HepG2 (cell line): ENCODE results near the gene THPO. TPM values are rescaled to one million over a fixed set of nuclear protein-coding genes. Genes with fewer than 3 reads are reported as not detected.

Experiments used
- CREB1 ChIP-seq, 2 experiments: fragments of 450-650 bp in 1 of 2; IDR thresholded peaks; 2 replicates each; pipeline ENCODE4 v1.6.1; 2016 to 2017; ENCODE audit warnings: control low read depth in 1 of 2, mild to moderate bottlenecking in 1 of 2, missing compliant biosample characterization in 1 of 2, missing genetic modification characterization in 1 of 2
- IRX3 ChIP-seq: sonication (generic); formaldehyde crosslinking; IDR thresholded peaks from 2 replicates; pipeline ENCODE4 v1.8.1; 2023; ENCODE audit warnings: mild to moderate bottlenecking, low read depth, missing genetic modification reagents, borderline replicate concordance
- MEF2D ChIP-seq: sonication (generic); formaldehyde crosslinking; IDR thresholded peaks from 2 replicates; pipeline ENCODE4 v1.5.1; 2020; ENCODE audit warnings: mild to moderate bottlenecking, missing genetic modification reagents
- MXD1 ChIP-seq: sonication (generic); formaldehyde crosslinking; IDR thresholded peaks from 2 replicates; pipeline ENCODE4 v1.4.0; 2020; ENCODE audit warnings: mild to moderate bottlenecking, missing genetic modification reagents
- RBM22 ChIP-seq: fragments of 200-400 bp; formaldehyde crosslinking; optimal IDR thresholded peaks from 2 replicates; pipeline ENCODE3; 2017; ENCODE audit warnings: mild to moderate bottlenecking, low read length, moderate library complexity
- ZHX1 ChIP-seq: sonication (generic); formaldehyde crosslinking; IDR thresholded peaks from 2 replicates; pipeline ENCODE4 v1.8.1; 2022; ENCODE audit warnings: low read depth, mild to moderate bottlenecking, missing genetic modification reagents
- ZIK1 ChIP-seq: sonication (generic); formaldehyde crosslinking; IDR thresholded peaks from 2 replicates; pipeline ENCODE4 v1.5.0; 2020; ENCODE audit warnings: mild to moderate bottlenecking, low read depth, missing genetic modification reagents, borderline replicate concordance
- ZNF264 ChIP-seq: sonication (generic); formaldehyde crosslinking; IDR thresholded peaks from 2 replicates; pipeline ENCODE4 v1.4.0; 2020; ENCODE audit warnings: missing genetic modification reagents
- ZNF337 ChIP-seq: sonication (generic); formaldehyde crosslinking; IDR thresholded peaks from 2 replicates; pipeline ENCODE4 v1.5.1; 2020; ENCODE audit warnings: missing genetic modification reagents, low read depth, mild to moderate bottlenecking, borderline replicate concordance
- ZNF546 ChIP-seq: sonication (generic); formaldehyde crosslinking; conservative IDR thresholded peaks from 2 replicates; pipeline ENCODE4 v1.8.1; 2023; ENCODE audit warnings: mild to moderate bottlenecking, missing genetic modification reagents
- ZNF556 ChIP-seq: sonication (generic); formaldehyde crosslinking; IDR thresholded peaks from 2 replicates; pipeline ENCODE4 v1.4.0; 2020; ENCODE audit warnings: mild to moderate bottlenecking, missing genetic modification reagents, borderline replicate concordance
- ZNF597 ChIP-seq: sonication (generic); formaldehyde crosslinking; IDR thresholded peaks from 2 replicates; pipeline ENCODE4 v1.5.0; 2020; ENCODE audit warnings: missing genetic modification reagents
- polyA plus RNA-seq, 8 experiments: library from polyadenylated mRNA; depleted of rRNA in 3 of 8; stranded (reverse) in 7 of 8; unstranded in 1 of 8; fragments of >200 nt; fragmentation: Illumina TruSeq in 4 of 8; extraction: Trizol in 4 of 8; gene quantifications; 2 replicates each; pipeline versions ENCODE4 v1.2.1 to v1.2.3, GENCODE V29; 2011 to 2016; ENCODE audit warnings: low read depth in 4 of 8, missing spikeins in 1 of 8, mixed read lengths in 1 of 8; ENCODE audit not compliant: insufficient read depth in 1 of 8
- total RNA-seq, 5 experiments: library from RNA; depleted of rRNA; stranded (reverse); fragments of >200 nt; fragmentation: Illumina TruSeq; extraction: Trizol; gene quantifications; 2 replicates each; pipeline ENCODE4 v1.2.3, GENCODE V29; 2016; ENCODE audit warnings: low read depth in 1 of 5
- TF ChIP-seq, protein P1 (sequence below): sonication (generic); formaldehyde crosslinking; IDR thresholded peaks from 2 replicates; pipeline ENCODE4 v1.5.0; 2020; ENCODE audit warnings: mild to moderate bottlenecking, low read depth, missing genetic modification reagents, borderline replicate concordance
- TF ChIP-seq, protein P2 (sequence below): IDR thresholded peaks from 2 replicates; pipeline ENCODE4 v1.6.1; 2016; ENCODE audit warnings: low read depth, control low read depth
- TF ChIP-seq, protein P3 (sequence below): sonication (generic); formaldehyde crosslinking; IDR thresholded peaks from 2 replicates; pipeline ENCODE4 v1.5.0; 2020; ENCODE audit warnings: mild to moderate bottlenecking, missing genetic modification reagents, borderline replicate concordance

Gene THPO
- total and polyA plus RNA-seq, 2 of the 13 experiments (the other 11 are each of a cell fraction or from before 2014, with no cell fraction given): 2.8 to 4.8 TPM

- TF ChIP-seq, protein P1, sequence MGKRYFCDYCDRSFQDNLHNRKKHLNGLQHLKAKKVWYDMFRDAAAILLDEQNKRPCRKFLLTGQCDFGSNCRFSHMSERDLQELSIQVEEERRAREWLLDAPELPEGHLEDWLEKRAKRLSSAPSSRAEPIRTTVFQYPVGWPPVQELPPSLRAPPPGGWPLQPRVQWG (CRISPR knock-in tag): no peak
- TF ChIP-seq ZNF264 (CRISPR knock-in tag): no peak
- TF ChIP-seq ZHX1 (CRISPR knock-in tag): peak; percentile 97
- 0 out of 2 replicates have a peak, but pooled peaks have one; percentile 12 for TF ChIP-seq ZNF556 (CRISPR knock-in tag)
- 0 out of 2 replicates have a peak, but pooled peaks have one; percentile 61 for TF ChIP-seq ZNF546 (CRISPR knock-in tag)
- TF ChIP-seq RBM22: peak; percentile 99
- TF ChIP-seq ZIK1: peak; percentile 67; the same call in 1 of the 2 replicates
- TF ChIP-seq CREB1 (IDR thresholded peaks at IDR 0.05): peak; percentile 99
- TF ChIP-seq CREB1 (CRISPR knock-in tag; IDR thresholded peaks at IDR 0.05): peak; percentile 92
- TF ChIP-seq ZNF597: no peak
- TF ChIP-seq ZNF337 (CRISPR knock-in tag): no peak
- TF ChIP-seq MEF2D: peak; percentile 16; the same call in 1 of the 2 replicates
- peak; percentile 59 for TF ChIP-seq IRX3 (CRISPR knock-in tag)
- peak; percentile 55; the same call in 1 of the 2 replicates for TF ChIP-seq MXD1 (CRISPR knock-in tag)
- TF ChIP-seq, protein P2, sequence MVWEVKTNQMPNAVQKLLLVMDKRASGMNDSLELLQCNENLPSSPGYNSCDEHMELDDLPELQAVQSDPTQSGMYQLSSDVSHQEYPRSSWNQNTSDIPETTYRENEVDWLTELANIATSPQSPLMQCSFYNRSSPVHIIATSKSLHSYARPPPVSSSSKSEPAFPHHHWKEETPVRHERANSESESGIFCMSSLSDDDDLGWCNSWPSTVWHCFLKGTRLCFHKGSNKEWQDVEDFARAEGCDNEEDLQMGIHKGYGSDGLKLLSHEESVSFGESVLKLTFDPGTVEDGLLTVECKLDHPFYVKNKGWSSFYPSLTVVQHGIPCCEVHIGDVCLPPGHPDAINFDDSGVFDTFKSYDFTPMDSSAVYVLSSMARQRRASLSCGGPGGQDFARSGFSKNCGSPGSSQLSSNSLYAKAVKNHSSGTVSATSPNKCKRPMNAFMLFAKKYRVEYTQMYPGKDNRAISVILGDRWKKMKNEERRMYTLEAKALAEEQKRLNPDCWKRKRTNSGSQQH: peak; percentile 77; the same call in 1 of the 2 replicates
- TF ChIP-seq, protein P3, sequence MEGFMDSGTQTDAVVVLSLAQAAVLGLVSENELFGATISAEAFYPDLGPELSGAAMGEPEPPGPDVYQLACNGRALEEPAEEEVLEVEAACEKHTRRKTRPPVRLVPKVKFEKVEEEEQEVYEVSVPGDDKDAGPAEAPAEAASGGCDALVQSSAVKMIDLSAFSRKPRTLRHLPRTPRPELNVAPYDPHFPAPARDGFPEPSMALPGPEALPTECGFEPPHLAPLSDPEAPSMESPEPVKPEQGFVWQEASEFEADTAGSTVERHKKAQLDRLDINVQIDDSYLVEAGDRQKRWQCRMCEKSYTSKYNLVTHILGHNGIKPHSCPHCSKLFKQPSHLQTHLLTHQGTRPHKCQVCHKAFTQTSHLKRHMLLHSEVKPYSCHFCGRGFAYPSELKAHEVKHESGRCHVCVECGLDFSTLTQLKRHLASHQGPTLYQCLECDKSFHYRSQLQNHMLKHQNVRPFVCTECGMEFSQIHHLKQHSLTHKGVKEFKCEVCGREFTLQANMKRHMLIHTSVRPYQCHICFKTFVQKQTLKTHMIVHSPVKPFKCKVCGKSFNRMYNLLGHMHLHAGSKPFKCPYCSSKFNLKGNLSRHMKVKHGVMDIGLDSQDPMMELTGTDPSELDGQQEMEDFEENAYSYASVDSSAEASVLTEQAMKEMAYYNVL: peak; percentile 60; the same call in 1 of the 2 replicates
Measured at GRCh38 chr3:184335661-184336546, 42.1 kb downstream of the THPO start (continued).
